ENCODE data around the gene ZCCHC3. TPM values are rescaled to one million over a fixed set of nuclear protein-coding genes. Genes with fewer than 3 reads are reported as not detected.
A peak's percentile ranks its signal among the peaks of the same experiment; 100 is the strongest.
"Not testable (repeated sequence)": the region's sequence is repeated elsewhere in the genome, so short reads cannot be mapped to it uniquely, and the experiment has no call there.

Gene ZCCHC3
- total RNA-seq, result 10 to 100 TPM; 16.3 to 27.0 TPM

GRCh38 chr20:297098-297924 lies at the start of gene ZCCHC3:
Gene ZCCHC3 (plus strand): TSS chr20:297570. CDS start chr20:297587, 17 bp downstream.
- Histone ChIP-seq H3K4me3 (peak within 1 kb of the TSS; percentile 85 to 95), H3K27me3 (replicated peaks; ENCODE audit: insufficient read depth) (no peaks in the 10 kb centered on the region), H3K27ac (peak within 1 kb of the TSS; percentile 97 to 99), H3K36me3 (no peaks in the 10 kb centered on the region), H3K4me1 (replicated peaks) (peaks cover 18% of the 10 kb centered on the region), H3K9me3 (no peaks in the 10 kb centered on the region)
- peak in 3 of 4 experiments; percentile 12 to 33 (median 21) for TF ChIP-seq CTCF (IDR thresholded peaks at IDR 0.05)
- peak; percentile 88 for TF ChIP-seq POLR2AphosphoS5 (IDR thresholded peaks at IDR 0.05)
- peak; percentile 65 for TF ChIP-seq POLR2A (IDR thresholded peaks at IDR 0.05)
- under 1% methylated on average over 99 of the region's 99 CpGs for WGBS
- peak; percentile 87 for DNase-seq (ENCODE audit: low spot score)
- intact Hi-C loops (cut with DNase I), result loop anchor here (2.0 kb wide), 1 partner anchor 27 kb away; the partner anchor contains the start of gene SOX12

- TF ChIP-seq POLR2AphosphoS5 (IDR thresholded peaks at IDR 0.05) (peak; percentile 5), CTCF (IDR thresholded peaks at IDR 0.05) (no peak)
- Histone ChIP-seq H3K4me1 (replicated peaks) (peaks cover 5% of the 10 kb centered on the region), H3K4me3 (no peak overlapping the region), H3K27me3 (replicated peaks; ENCODE audit: insufficient read depth) (no peaks in the 10 kb centered on the region), H3K36me3 (no peaks in the 10 kb centered on the region), H3K9me3 (no peaks in the 10 kb centered on the region), H3K27ac (no peak overlapping the region)
- WGBS, result 33% methylated on average over 2 of the region's 2 CpGs
- intact Hi-C loops (cut with DNase I), result no loop called here
- no peak for DNase-seq (ENCODE audit: low spot score)
Observed at GRCh38 chr20:251354-251753, 46.0 kb upstream of the ZCCHC3 start.

- no peaks in the 10 kb centered on the region for H3K9me3 ChIP-seq
- H3K4me1 ChIP-seq (replicated peaks), result peaks cover 5% of the 10 kb centered on the region
- no peak overlapping the region for H3K4me3 ChIP-seq
- no peak overlapping the region for H3K27ac ChIP-seq
- intact Hi-C loops (cut with DNase I), result no loop called here
- TF ChIP-seq POLR2AphosphoS5 (IDR thresholded peaks at IDR 0.05), result no peak
- no peak for TF ChIP-seq POLR2A (IDR thresholded peaks at IDR 0.05)
- TF ChIP-seq CTCF (IDR thresholded peaks at IDR 0.05), result no peak
- no peaks in the 10 kb centered on the region for H3K36me3 ChIP-seq
- H3K27me3 ChIP-seq (replicated peaks; ENCODE audit: insufficient read depth), result no peaks in the 10 kb centered on the region
- DNase-seq (ENCODE audit: low spot score), result no peak
- WGBS, result 78% methylated on average over 2 of the region's 2 CpGs
Observed at GRCh38 chr20:252801-253200, 44.6 kb upstream of the ZCCHC3 start.

- H3K9me3 ChIP-seq; H3K4me3 ChIP-seq; H3K36me3 ChIP-seq; H3K27ac ChIP-seq; intact Hi-C loops (cut with DNase I); DNase-seq (ENCODE audit: low spot score); H3K27me3 ChIP-seq (replicated peaks; ENCODE audit: insufficient read depth); H3K4me1 ChIP-seq (replicated peaks): not testable (repeated sequence)
- 22% methylated on average over 6 of the region's 6 CpGs for WGBS
Observed at GRCh38 chr20:253447-253846, 43.9 kb upstream of the ZCCHC3 start.

GRCh38 chr20:257419-257818 lies 40.0 kb upstream of the ZCCHC3 start, which contains the start of gene DEFB132:
Gene DEFB132 (plus strand): TSS chr20:257724. CDS start chr20:257779, 55 bp downstream.
- DNase-seq (ENCODE audit: low spot score), result peak; percentile 83
- WGBS, result 36% methylated on average over 7 of the region's 7 CpGs
- Histone ChIP-seq H3K4me3 (no peak within 1 kb of the TSS), H3K27ac (peak within 1 kb of the TSS; percentile 21 to 56), H3K27me3 (replicated peaks; ENCODE audit: insufficient read depth) (no peaks in the 10 kb centered on the region), H3K36me3 (no peaks in the 10 kb centered on the region), H3K4me1 (replicated peaks) (no peaks in the 10 kb centered on the region), H3K9me3 (no peaks in the 10 kb centered on the region)
- TF ChIP-seq POLR2AphosphoS5 (IDR thresholded peaks at IDR 0.05) (peak; percentile 84), CTCF (IDR thresholded peaks at IDR 0.05) (no peak)
- intact Hi-C loops (cut with DNase I), result no loop called here
